IMR-90 (cell line): ENCODE data around the gene SIGLEC15. TPM values are rescaled to one million over a fixed set of nuclear protein-coding genes. Genes with fewer than 3 reads are reported as not detected.

Source experiments
- ATAC-seq: fragments of 200-7000 bp; cut with Tn5 transposase; 2 replicates; pipeline ENCODE4 v1.9.1; 2020; ENCODE audit warnings: low read depth, mild to moderate bottlenecking, moderate library complexity
- BruUV-seq: library from RNA; stranded (reverse); fragments of 400-500 nt; replicated peaks from 2 replicates; lab custom pipeline; 2021; lab: Mats Ljungman, UMichigan
- CTCF ChIA-PET: fragments of 300-600 bp; formaldehyde crosslinking; extraction: SDS; loops from one replicate; lab custom pipeline; 2021; ENCODE audit warnings: antibody characterized with exemption; lab: Yijun Ruan, JAX
- POLR2A ChIA-PET: fragments of 300-600 bp; sonication (Branson Sonifier 250); formaldehyde crosslinking; loops from one replicate; lab custom pipeline; 2022; ENCODE audit warnings: antibody characterized with exemption; ENCODE audit not compliant: unreplicated experiment; lab: Charles Lee
- DNase-seq: peaks from one replicate; pipeline ENCODE4 v3.0.0; 2013
- H2AFZ ChIP-seq: replicated peaks from 2 replicates; pipeline ENCODE3; 2013; ENCODE audit warnings: low read length, mild to moderate bottlenecking; ENCODE audit not compliant: poor library complexity
- H2AK5ac ChIP-seq: 2 replicates; pipeline ENCODE4 v1.6.1; 2013; ENCODE audit warnings: low read depth, low read length, inconsistent platforms
- H2AK9ac ChIP-seq: replicated peaks from 2 replicates; pipeline ENCODE3; 2013; ENCODE audit warnings: mild to moderate bottlenecking, low read depth, low read length, moderate library complexity; ENCODE audit not compliant: poor library complexity
- H2BK120ac ChIP-seq: 2 replicates; pipeline ENCODE4 v1.6.1; 2013; ENCODE audit warnings: low read depth, low read length, inconsistent platforms
- H2BK15ac ChIP-seq: 3 replicates; pipeline ENCODE4 v1.6.1; 2013; ENCODE audit warnings: low read depth, low read length, inconsistent platforms
- H2BK20ac ChIP-seq: 2 replicates; pipeline ENCODE4 v1.6.1; 2013; ENCODE audit warnings: low read depth, mild to moderate bottlenecking, inconsistent platforms, low read length, moderate library complexity
- H2BK5ac ChIP-seq: 2 replicates; pipeline ENCODE4 v1.6.1; 2013; ENCODE audit warnings: mild to moderate bottlenecking, low read depth, low read length, inconsistent platforms; ENCODE audit not compliant: poor library complexity, severe bottlenecking
- H3K14ac ChIP-seq: replicated peaks from 2 replicates; pipeline ENCODE4 v1.6.1; 2013; ENCODE audit warnings: low read depth, low read length, inconsistent platforms
- H3K18ac ChIP-seq: 2 replicates; pipeline ENCODE4 v1.6.1; 2013; ENCODE audit warnings: low read depth, low read length, control low read depth
- H3K23ac ChIP-seq: 2 replicates; pipeline ENCODE4 v1.6.1; 2013; ENCODE audit warnings: low read depth, low read length, inconsistent platforms
- H3K27ac ChIP-seq: 2 replicates; pipeline ENCODE4 v1.5.1; 2013; ENCODE audit warnings: mild to moderate bottlenecking, control low read depth, low read length; ENCODE audit not compliant: insufficient read depth
- H3K27me3 ChIP-seq: 2 replicates; pipeline ENCODE4 v1.6.1; 2013; ENCODE audit warnings: low read length; ENCODE audit not compliant: control insufficient read depth, insufficient read depth
- H3K36me3 ChIP-seq: 2 replicates; pipeline ENCODE4 v1.6.1; 2013; ENCODE audit warnings: low read length, mixed read lengths; ENCODE audit not compliant: control insufficient read depth, insufficient read depth
- H3K4ac ChIP-seq: 2 replicates; pipeline ENCODE4 v1.6.1; 2013; ENCODE audit warnings: low read depth, low read length, inconsistent platforms
- H3K4me1 ChIP-seq: 2 replicates; pipeline ENCODE4 v1.6.1; 2013; ENCODE audit warnings: low read length, mixed read lengths; ENCODE audit not compliant: control insufficient read depth, insufficient read depth
- H3K4me2 ChIP-seq: 2 replicates; pipeline ENCODE4 v1.6.1; 2013; ENCODE audit warnings: low read depth, mild to moderate bottlenecking, control low read depth, low read length, moderate library complexity
- H3K4me3 ChIP-seq: 2 replicates; pipeline ENCODE4 v1.5.1; 2013; ENCODE audit warnings: low read depth, mild to moderate bottlenecking, control low read depth, low read length, moderate library complexity; ENCODE audit not compliant: insufficient read depth
- H3K56ac ChIP-seq: 2 replicates; pipeline ENCODE4 v1.6.1; 2013; ENCODE audit warnings: low read length, inconsistent platforms; ENCODE audit not compliant: insufficient read depth; ENCODE audit errors: extremely low read depth
- H3K79me1 ChIP-seq, 2 experiments: 2 replicates each; pipeline ENCODE4 v1.6.1; 2013; ENCODE audit warnings: low read length in 2 of 2, inconsistent platforms in 1 of 2, low read depth in 1 of 2
- H3K9ac ChIP-seq: 2 replicates; pipeline ENCODE4 v1.6.1; 2013; ENCODE audit warnings: low read depth, low read length, control low read depth
- H3K9me1 ChIP-seq: 2 replicates; pipeline ENCODE4 v1.6.1; 2013; ENCODE audit warnings: low read length, inconsistent platforms; ENCODE audit not compliant: insufficient read depth
- H3K9me3 ChIP-seq: 2 replicates; pipeline ENCODE4 v1.6.1; 2013; ENCODE audit warnings: low read length; ENCODE audit not compliant: control insufficient read depth, insufficient read depth
- H4K20me1 ChIP-seq: 2 replicates; pipeline ENCODE4 v1.6.1; 2013; ENCODE audit warnings: low read length, inconsistent platforms; ENCODE audit not compliant: insufficient read depth
- H4K5ac ChIP-seq: 2 replicates; pipeline ENCODE4 v1.6.1; 2013; ENCODE audit warnings: mild to moderate bottlenecking, low read depth, low read length, control low read depth
- H4K8ac ChIP-seq, 2 experiments: 2 replicates each; pipeline ENCODE4 v1.6.1; 2013; ENCODE audit warnings: low read depth in 2 of 2, low read length in 2 of 2, control low read depth in 1 of 2, inconsistent platforms in 1 of 2
- H4K91ac ChIP-seq: 2 replicates; pipeline ENCODE4 v1.6.1; 2013; ENCODE audit warnings: low read depth, low read length, inconsistent platforms; ENCODE audit not compliant: insufficient read depth
- BHLHE40 ChIP-seq: fragments of 150-350 bp; IDR thresholded peaks from 2 replicates; pipeline ENCODE4 v1.6.1; 2016; ENCODE audit warnings: mild to moderate bottlenecking, low read depth, low read length
- CEBPB ChIP-seq: IDR thresholded peaks from 2 replicates; pipeline ENCODE4 v1.6.1; 2012; ENCODE audit warnings: low read depth, low read length, improper control_type of control experiment
- CHD1 ChIP-seq: IDR thresholded peaks from 2 replicates; pipeline ENCODE4 v1.6.1; 2012; ENCODE audit warnings: low read depth, low read length, improper control_type of control experiment
- ELK1 ChIP-seq: fragments of 150-350 bp; IDR thresholded peaks from 2 replicates; pipeline ENCODE4 v1.6.1; 2016; ENCODE audit warnings: low read depth, mild to moderate bottlenecking, low read length, moderate library complexity, borderline replicate concordance
- FOS ChIP-seq: fragments of 150-350 bp; IDR thresholded peaks from 2 replicates; pipeline ENCODE4 v1.6.1; 2016; ENCODE audit warnings: low read depth, low read length
- MXI1 ChIP-seq: IDR thresholded peaks from 2 replicates; pipeline ENCODE4 v1.6.1; 2012; ENCODE audit warnings: low read depth, mild to moderate bottlenecking, low read length, moderate library complexity, borderline replicate concordance
- NFE2L2 ChIP-seq: fragments of 150-350 bp; IDR thresholded peaks from 2 replicates; pipeline ENCODE4 v1.6.1; 2016; ENCODE audit warnings: low read depth, mild to moderate bottlenecking, low read length
- RAD21 ChIP-seq: IDR thresholded peaks from 2 replicates; pipeline ENCODE4 v1.6.1; 2012; ENCODE audit warnings: low read length, improper control_type of control experiment
- RCOR1 ChIP-seq: IDR thresholded peaks from 2 replicates; pipeline ENCODE4 v1.6.1; 2012; ENCODE audit warnings: mild to moderate bottlenecking, low read length, improper control_type of control experiment; ENCODE audit not compliant: insufficient replicate concordance
- SMC3 ChIP-seq: fragments of 150-350 bp; IDR thresholded peaks from 2 replicates; pipeline ENCODE4 v1.6.1; 2016; ENCODE audit warnings: low read depth, mild to moderate bottlenecking, antibody characterized with exemption, low read length, moderate library complexity
- WGBS, 2 experiments: methylation state at CpG; one replicate each; pipeline versions ENCODE4 v1.1.5 to v1.1.7; 2013; ENCODE audit warnings: missing lambda C conversion rate in 2 of 2; ENCODE audit not compliant: insufficient read length in 1 of 2; ENCODE audit errors: extremely low coverage in 2 of 2; 5-methylcytosine and 5-hydroxymethylcytosine counted together
- dilution Hi-C: fragments of 300-500 bp; cut with HindIII; formaldehyde crosslinking; loops from one replicate; pipeline ENCODE4 v1.14.3; 2018; ENCODE audit warnings: low sequenced_read_pairs; ENCODE audit not compliant: unreplicated experiment
- in situ Hi-C: fragments of 300-500 bp; cut with MboI; formaldehyde crosslinking; loops from 3 replicates; pipeline ENCODE4 v1.14.3; 2019; ENCODE audit warnings: low sequenced_read_pairs, inconsistent platforms, mixed read lengths
- intact Hi-C: fragments of 100-400 bp; cut with micrococcal nuclease; formaldehyde crosslinking; loops from 2 replicates; pipeline ENCODE4 v1.10.0; 2022
- polyA plus RNA-seq, 3 experiments: library from polyadenylated mRNA; depleted of rRNA; stranded (reverse); fragments of >200 nt; gene quantifications; 2 replicates each; pipeline ENCODE4 v1.2.3, GENCODE V29; 2012; ENCODE audit warnings: low replicate concordance in 1 of 3
- total RNA-seq: library from RNA; depleted of rRNA; stranded (reverse); fragments of >200 nt; gene quantifications from 2 replicates; pipeline ENCODE4 v1.2.3, GENCODE V29; 2012
- TF ChIP-seq, protein P1 (sequence below): conservative IDR thresholded peaks from 2 replicates; pipeline ENCODE4 v1.5.1; 2012; ENCODE audit warnings: mild to moderate bottlenecking, low read depth, low read length, improper control_type of control experiment

Gene SIGLEC15
- total and polyA plus RNA-seq, 2 of the 4 experiments (the other 2 are of a cell fraction): 1.1 to 1.8 TPM

GRCh38 chr18:45835057-45835636 lies 9.7 kb downstream of the SIGLEC15 start:
- no peak overlapping the region for H3K9ac ChIP-seq
- H2AK9ac ChIP-seq: no peak overlapping the region
- H3K4me2 ChIP-seq: no peak overlapping the region
- H3K4ac ChIP-seq: peak overlapping the region; percentile 54; the same call in 1 of the 2 replicates
- H3K4me1 ChIP-seq: peaks cover 9% of the 10 kb centered on the region
- CTCF ChIA-PET: interaction anchor here (0.6 kb wide), 1 partner anchor 75 kb away, joined by 8 read pairs; no protein-coding TSS in a partner anchor
- no peaks in the 10 kb centered on the region for H3K9me3 ChIP-seq
- in situ Hi-C loops (loop anchor here (5.0 kb wide), 1 partner anchor 143 kb away; no protein-coding TSS in a partner anchor), dilution Hi-C loops (no loop called here), intact Hi-C loops (no loop called here)
- H2AK5ac ChIP-seq: peak overlapping the region; percentile 52; the same call in 1 of the 2 replicates
- no peak for DNase-seq
- WGBS, 2 experiments: 80% methylated on average over 1 of the region's 3 CpGs; no CpG with 5 or more reads in 1 of the 2 experiments
- H2BK5ac ChIP-seq: no peak overlapping the region
- no peak overlapping the region for H4K91ac ChIP-seq
- no peaks in the 10 kb centered on the region for H4K20me1 ChIP-seq
- peaks cover 0 to 4% of the 10 kb centered on the region in 2 experiments; a peak in 1 of 4 replicates for H3K79me1 ChIP-seq
- peak overlapping the region; percentile 59; the same call in 1 of the 2 replicates for H3K14ac ChIP-seq
- no peaks in the 10 kb centered on the region for H3K27me3 ChIP-seq
- no peak overlapping the region for H2AFZ ChIP-seq
- no TSS peak for BruUV-seq
- H3K23ac ChIP-seq: no peak overlapping the region
- peak overlapping the region; percentile 95 for H2BK120ac ChIP-seq
- H3K18ac ChIP-seq: peak overlapping the region; percentile 17; the same call in 1 of the 2 replicates
- peaks cover 17% of the 10 kb centered on the region for H3K9me1 ChIP-seq
- H4K8ac ChIP-seq: peak overlapping the region in 1 of 2 experiments; percentile 44; a peak in 2 of 4 replicates
- peak overlapping the region; percentile 71; the same call in 2 of the 3 replicates for H2BK15ac ChIP-seq
- POLR2A ChIA-PET: no interaction called here
- H3K4me3 ChIP-seq: no peak overlapping the region
- H4K5ac ChIP-seq: peak overlapping the region; percentile 42; the same call in 1 of the 2 replicates
- no peak for TF ChIP-seq FOS
- TF ChIP-seq MXI1: no peak
- no peak for TF ChIP-seq CEBPB
- TF ChIP-seq RAD21: no peak
- TF ChIP-seq ELK1: no peak
- TF ChIP-seq SMC3: no peak
- no peak for TF ChIP-seq BHLHE40
- no peak for TF ChIP-seq NFE2L2
- TF ChIP-seq, protein P1, sequence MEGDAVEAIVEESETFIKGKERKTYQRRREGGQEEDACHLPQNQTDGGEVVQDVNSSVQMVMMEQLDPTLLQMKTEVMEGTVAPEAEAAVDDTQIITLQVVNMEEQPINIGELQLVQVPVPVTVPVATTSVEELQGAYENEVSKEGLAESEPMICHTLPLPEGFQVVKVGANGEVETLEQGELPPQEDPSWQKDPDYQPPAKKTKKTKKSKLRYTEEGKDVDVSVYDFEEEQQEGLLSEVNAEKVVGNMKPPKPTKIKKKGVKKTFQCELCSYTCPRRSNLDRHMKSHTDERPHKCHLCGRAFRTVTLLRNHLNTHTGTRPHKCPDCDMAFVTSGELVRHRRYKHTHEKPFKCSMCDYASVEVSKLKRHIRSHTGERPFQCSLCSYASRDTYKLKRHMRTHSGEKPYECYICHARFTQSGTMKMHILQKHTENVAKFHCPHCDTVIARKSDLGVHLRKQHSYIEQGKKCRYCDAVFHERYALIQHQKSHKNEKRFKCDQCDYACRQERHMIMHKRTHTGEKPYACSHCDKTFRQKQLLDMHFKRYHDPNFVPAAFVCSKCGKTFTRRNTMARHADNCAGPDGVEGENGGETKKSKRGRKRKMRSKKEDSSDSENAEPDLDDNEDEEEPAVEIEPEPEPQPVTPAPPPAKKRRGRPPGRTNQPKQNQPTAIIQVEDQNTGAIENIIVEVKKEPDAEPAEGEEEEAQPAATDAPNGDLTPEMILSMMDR: no peak
- TF ChIP-seq RCOR1: no peak
- TF ChIP-seq CHD1: no peak
- H3K27ac ChIP-seq: no peak overlapping the region
- H3K56ac ChIP-seq: no peak overlapping the region
- H3K36me3 ChIP-seq: no peaks in the 10 kb centered on the region
- ATAC-seq: no peak
- peak overlapping the region; percentile 61; the same call in 1 of the 2 replicates for H2BK20ac ChIP-seq
